ENCODE data around the gene ZSWIM7.

Gene ZSWIM7

DNA sequence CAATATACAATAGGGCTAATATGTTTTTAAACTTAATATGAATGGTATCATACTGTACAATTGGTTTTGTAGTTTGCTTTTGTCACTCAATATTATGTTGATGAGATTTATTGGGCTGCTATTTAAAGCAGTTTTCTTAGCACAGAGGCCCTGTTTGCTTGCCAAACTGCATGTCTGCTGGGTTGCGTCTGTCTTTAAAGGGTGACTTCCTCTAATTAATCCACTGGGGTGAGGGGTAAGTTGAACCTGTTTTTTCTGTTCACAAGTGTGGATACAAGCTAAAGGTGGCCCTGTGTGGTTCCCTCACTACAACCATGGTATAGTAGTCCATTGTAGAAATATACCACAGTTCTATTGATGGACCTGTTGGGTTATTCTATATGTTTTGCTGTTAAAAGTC is 19.8 kb upstream of the ZSWIM7 start:
- H3K4me3 ChIP-seq (ENCODE audit: low read depth, low read length), result no peak overlapping the region
- DNase-seq (ENCODE audit: low read depth), result no peak
- no peak for TF ChIP-seq CTCF (IDR thresholded peaks at IDR 0.05; ENCODE audit: low read depth, low read length, missing control alignments)

DNA sequence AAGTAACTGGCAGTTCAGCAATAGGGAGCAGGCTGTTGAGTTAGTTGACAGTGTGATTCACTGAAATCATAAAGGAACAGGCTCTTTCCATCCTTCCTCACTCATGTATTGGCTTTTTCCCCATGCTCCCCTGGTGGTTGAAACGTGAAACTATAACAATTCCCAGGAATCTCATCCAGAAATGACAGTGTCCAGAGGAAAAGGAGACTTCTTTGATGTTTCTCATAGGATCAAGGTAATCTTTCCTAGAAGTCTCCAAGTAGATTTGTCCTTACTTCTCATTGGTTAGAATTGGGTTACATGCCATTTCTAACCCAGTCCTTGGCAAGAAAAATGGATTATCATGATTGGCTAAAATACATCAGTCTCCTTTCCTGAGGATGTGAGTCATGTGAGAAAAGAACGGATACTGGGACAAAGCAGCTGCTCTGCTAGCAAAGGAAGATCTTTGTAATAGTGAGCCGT is 14.5 kb upstream of the ZSWIM7 start:
- TF ChIP-seq CTCF (IDR thresholded peaks at IDR 0.05; ENCODE audit: low read depth, low read length, missing control alignments), result peak; percentile 11
- DNase-seq (ENCODE audit: low read depth), result no peak

DNA sequence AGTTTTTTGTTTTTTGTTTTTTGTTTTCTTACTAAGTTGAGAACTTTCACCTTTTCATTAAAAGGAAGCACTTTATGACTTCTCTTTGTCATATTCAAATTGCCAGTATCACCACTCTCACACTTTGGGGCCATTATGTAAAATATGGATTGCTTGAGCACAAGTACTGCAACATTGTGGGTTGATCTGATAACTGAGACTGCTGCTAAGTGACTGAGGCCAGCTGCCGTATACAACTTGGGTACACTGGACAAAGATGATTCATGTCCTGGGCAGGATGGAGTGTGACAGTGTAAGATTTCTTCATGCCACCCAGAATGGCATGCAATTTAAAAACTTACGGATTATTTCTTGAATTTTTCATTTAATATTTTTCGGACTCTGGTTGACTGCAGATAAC is 7.9 kb upstream of the ZSWIM7 start:
- no peak for TF ChIP-seq CTCF (IDR thresholded peaks at IDR 0.05; ENCODE audit: low read depth, low read length, missing control alignments)
- no peak overlapping the region for H3K4me3 ChIP-seq (ENCODE audit: low read depth, low read length)
- no peak for DNase-seq (ENCODE audit: low read depth)

More for the DNA sequence above, 14.5 kb upstream of the ZSWIM7 start:
- H3K4me3 ChIP-seq (ENCODE audit: low read depth, low read length), result no peak overlapping the region

DNA sequence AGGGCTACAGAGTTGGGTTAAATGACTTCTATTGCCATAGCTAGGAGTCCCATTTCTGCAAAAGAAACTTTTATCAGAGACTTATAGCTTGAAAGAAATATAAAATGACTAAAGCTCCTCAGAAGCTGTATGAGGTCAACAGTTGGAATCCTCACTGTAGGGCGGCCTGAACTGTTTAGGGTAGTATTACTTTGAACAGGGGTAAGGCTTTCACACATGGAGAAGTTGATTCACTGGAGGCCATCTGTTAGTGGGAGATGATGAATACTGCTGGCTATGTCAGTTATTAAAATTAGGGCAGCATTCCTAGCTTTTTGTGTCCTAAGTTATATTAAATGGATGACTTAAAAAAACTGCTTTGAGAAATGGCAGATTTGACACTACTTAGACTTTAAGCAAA is 6.1 kb upstream of the ZSWIM7 start:
- no peak overlapping the region for H3K4me3 ChIP-seq (ENCODE audit: low read depth, low read length)
- DNase-seq (ENCODE audit: low read depth), result no peak
- TF ChIP-seq CTCF (IDR thresholded peaks at IDR 0.05; ENCODE audit: low read depth, low read length, missing control alignments), result no peak

DNA sequence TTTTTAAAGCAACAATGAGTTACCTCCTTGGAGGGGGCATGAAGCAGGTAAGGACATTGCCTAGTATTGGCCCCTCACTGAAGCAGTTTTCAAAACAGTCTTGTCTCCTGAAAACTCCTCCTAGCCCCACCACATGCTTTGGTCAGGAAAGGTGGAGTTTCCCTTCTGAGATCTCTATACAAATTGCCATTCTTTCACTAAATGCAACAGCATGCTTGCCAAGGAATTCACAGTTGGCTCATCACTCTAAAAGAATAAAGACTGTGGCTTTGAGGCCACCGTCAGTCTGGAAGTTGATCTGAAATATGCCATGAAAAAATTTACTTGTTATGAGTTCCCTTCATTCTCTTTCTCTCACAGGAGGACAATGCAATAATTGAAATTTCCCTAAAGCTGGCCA is 4.3 kb upstream of the ZSWIM7 start:
- no peak for DNase-seq (ENCODE audit: low read depth)
- TF ChIP-seq CTCF (IDR thresholded peaks at IDR 0.05; ENCODE audit: low read depth, low read length, missing control alignments), result no peak
- no peak overlapping the region for H3K4me3 ChIP-seq (ENCODE audit: low read depth, low read length)

- no peak overlapping the region for H3K4me3 ChIP-seq (ENCODE audit: low read depth, low read length)
Measured at GRCh38 chr17:16002708-16003260, 3.3 kb upstream of the ZSWIM7 start.

More at GRCh38 chr17:16002708-16003260, 3.3 kb upstream of the ZSWIM7 start:
- DNase-seq (ENCODE audit: low read depth), result no peak
- no peak for TF ChIP-seq CTCF (IDR thresholded peaks at IDR 0.05; ENCODE audit: low read depth, low read length, missing control alignments)
